ENCODE data around the gene CARF. TPM values are rescaled to one million over a fixed set of nuclear protein-coding genes. Genes with fewer than 3 reads are reported as not detected.

The CARF gene
- total RNA-seq, 1 donor from 2014 or later, result 5.8 TPM

GRCh38 chr2:203014456-203015199 is 102.6 kb downstream of the CARF start, which contains the start of gene NBEAL1:
TSS of gene NBEAL1 (plus strand) at chr2:203014875. CDS start at chr2:203016385, 1,510 bp downstream.
- intact Hi-C loops (cut with micrococcal nuclease), result loop anchor here (1.0 to 10.0 kb wide), 16 partner anchors 49 to 1780 kb away; partner anchors contain the start of genes ABI2, BMPR2, CD28 and CYP20A1

GRCh38 chr2:203016716-203017115 is 104.6 kb downstream of the CARF start:
- intact Hi-C loops (cut with micrococcal nuclease), result loop anchor here (1.0 to 10.0 kb wide), 3 partner anchors 444 to 1782 kb away; no protein-coding TSS in a partner anchor

- intact Hi-C loops (cut with micrococcal nuclease), result loop anchor here (5.0 to 10.0 kb wide), 2 partner anchors 446 to 1783 kb away; no protein-coding TSS in a partner anchor
Measured at GRCh38 chr2:203018181-203018580, 106.1 kb downstream of the CARF start.

GRCh38 chr2:203019142-203019541 is 107.1 kb downstream of the CARF start:
- intact Hi-C loops (cut with micrococcal nuclease), result loop anchor here (5.0 to 10.0 kb wide), 2 partner anchors 447 to 1784 kb away; no protein-coding TSS in a partner anchor

- intact Hi-C loops (cut with micrococcal nuclease), result no loop called here
Measured at GRCh38 chr2:203021991-203022390, 109.9 kb downstream of the CARF start.

- intact Hi-C loops (cut with micrococcal nuclease), result no loop called here
Measured at GRCh38 chr2:203022751-203023150, 110.7 kb downstream of the CARF start.

- intact Hi-C loops (cut with micrococcal nuclease), result no loop called here
Measured at GRCh38 chr2:203025592-203025991, 113.5 kb downstream of the CARF start.

- intact Hi-C loops (cut with micrococcal nuclease), result no loop called here
Measured at GRCh38 chr2:203030545-203030944, 118.5 kb downstream of the CARF start.

- intact Hi-C loops (cut with micrococcal nuclease), result no loop called here
Measured at GRCh38 chr2:203030991-203031390, 118.9 kb downstream of the CARF start.

- intact Hi-C loops (cut with micrococcal nuclease), result no loop called here
Measured at GRCh38 chr2:203033395-203033794, 121.3 kb downstream of the CARF start.

- intact Hi-C loops (cut with micrococcal nuclease), result no loop called here
Measured at GRCh38 chr2:203035879-203036470, 123.9 kb downstream of the CARF start.

Other genes starting within 250 kb of the CARF start
- gene ICA1L, start 40.5 kb upstream of the CARF start, total RNA-seq, result 3.6 and 4.3 TPM in 2 replicates
- 69.0 and 77.5 TPM in 2 replicates for gene WDR12, start 602 bp upstream of the CARF start, total RNA-seq
- 12.7 and 16.7 TPM in 2 replicates for gene NBEAL1, start 102.6 kb downstream of the CARF start, total RNA-seq